ENCODE measurements around the gene SKIC3. TPM values are rescaled to one million over a fixed set of nuclear protein-coding genes. Genes with fewer than 3 reads are reported as not detected.

SKIC3 gene
- total RNA-seq = 10 to 100 TPM; 74.9 to 82.4 TPM
- 100 to 1,000 TPM in 2 of 6 donors, 10 to 100 TPM in 4; 89.8 to 116 (median 96.2) TPM for polyA plus RNA-seq (ENCODE audit: insufficient read length in 6 of 6)
- long read RNA-seq, donor 1, partial matches to known transcripts = 7 of 8 reads
- long read RNA-seq, donor 1, other reads (novel, unspliced or antisense) = 0 of 8 reads
- long read RNA-seq, donor 2, partial matches to known transcripts = 28 of 30 reads
- long read RNA-seq, donor 2, other reads (novel, unspliced or antisense) = 0 of 30 reads
- long read RNA-seq, donor 3, full-length matches to known transcripts = 3 of 3 reads
- long read RNA-seq, donor 3, partial matches to known transcripts = 0 of 3 reads
- long read RNA-seq, donor 3, other reads (novel, unspliced or antisense) = 0 of 3 reads
- long read RNA-seq, donor 4, partial matches to known transcripts = 17 of 20 reads
- long read RNA-seq, donor 4, other reads (novel, unspliced or antisense) = 3 of 20 reads
- long read RNA-seq, donor 5, full-length matches to known transcripts = 2 of 12 reads
- long read RNA-seq, donor 5, partial matches to known transcripts = 10 of 12 reads
- long read RNA-seq, donor 5, other reads (novel, unspliced or antisense) = 0 of 12 reads
- long read RNA-seq, donor 6, full-length matches to known transcripts = 3 of 3 reads
- long read RNA-seq, donor 6, partial matches to known transcripts = 0 of 3 reads
- long read RNA-seq, donor 6, other reads (novel, unspliced or antisense) = 0 of 3 reads
- long read RNA-seq, donor 7, full-length matches to known transcripts = 3 of 13 reads
- long read RNA-seq, donor 7, partial matches to known transcripts = 10 of 13 reads
- long read RNA-seq, donor 7, other reads (novel, unspliced or antisense) = 0 of 13 reads
- long read RNA-seq, donor 8, partial matches to known transcripts = 5 of 5 reads
- long read RNA-seq, donor 8, other reads (novel, unspliced or antisense) = 0 of 5 reads
- long read RNA-seq, donor 9 = 0 reads
- long read RNA-seq, donor 10, partial matches to known transcripts = 6 of 8 reads
- long read RNA-seq, donor 10, other reads (novel, unspliced or antisense) = 2 of 8 reads
- long read RNA-seq, donor 11, full-length matches to known transcripts = 3 of 14 reads
- long read RNA-seq, donor 11, partial matches to known transcripts = 11 of 14 reads
- long read RNA-seq, donor 11, other reads (novel, unspliced or antisense) = 0 of 14 reads
- long read RNA-seq, donor 12, full-length matches to known transcripts = 2 of 7 reads
- long read RNA-seq, donor 12, partial matches to known transcripts = 5 of 7 reads
- long read RNA-seq, donor 12, other reads (novel, unspliced or antisense) = 0 of 7 reads

- H3K4me1 ChIP-seq = peaks cover 7 to 53% of the 10 kb centered on the region in 2 donors
- H3K9me3 ChIP-seq = no peaks in the 10 kb centered on the region
- H3K36me3 ChIP-seq = peaks cover 0 to 3% of the 10 kb centered on the region in 2 donors
- ATAC-seq (peak; percentile 93), DNase-seq (peak; percentile 92 to 99 (median 96))
- TF ChIP-seq, protein P1, sequence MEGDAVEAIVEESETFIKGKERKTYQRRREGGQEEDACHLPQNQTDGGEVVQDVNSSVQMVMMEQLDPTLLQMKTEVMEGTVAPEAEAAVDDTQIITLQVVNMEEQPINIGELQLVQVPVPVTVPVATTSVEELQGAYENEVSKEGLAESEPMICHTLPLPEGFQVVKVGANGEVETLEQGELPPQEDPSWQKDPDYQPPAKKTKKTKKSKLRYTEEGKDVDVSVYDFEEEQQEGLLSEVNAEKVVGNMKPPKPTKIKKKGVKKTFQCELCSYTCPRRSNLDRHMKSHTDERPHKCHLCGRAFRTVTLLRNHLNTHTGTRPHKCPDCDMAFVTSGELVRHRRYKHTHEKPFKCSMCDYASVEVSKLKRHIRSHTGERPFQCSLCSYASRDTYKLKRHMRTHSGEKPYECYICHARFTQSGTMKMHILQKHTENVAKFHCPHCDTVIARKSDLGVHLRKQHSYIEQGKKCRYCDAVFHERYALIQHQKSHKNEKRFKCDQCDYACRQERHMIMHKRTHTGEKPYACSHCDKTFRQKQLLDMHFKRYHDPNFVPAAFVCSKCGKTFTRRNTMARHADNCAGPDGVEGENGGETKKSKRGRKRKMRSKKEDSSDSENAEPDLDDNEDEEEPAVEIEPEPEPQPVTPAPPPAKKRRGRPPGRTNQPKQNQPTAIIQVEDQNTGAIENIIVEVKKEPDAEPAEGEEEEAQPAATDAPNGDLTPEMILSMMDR (IDR thresholded peaks at IDR 0.05) = peak in 1 of 2 donors; percentile 31
- H3K4me3 ChIP-seq = peak within 1 kb of the TSS; percentile 62 to 66
- no peaks in the 10 kb centered on the region for H3K27me3 ChIP-seq
- H3K27ac ChIP-seq = peak within 1 kb of the TSS; percentile 86 to 88
- intact Hi-C loops (cut with DNase I) = no loop called here
Observed at GRCh38 chr5:95554647-95555548, at the start of gene SKIC3, which contains the start of gene ARSK. SKIC3 (minus strand) TSS chr5:95554977; CDS start chr5:95547150, 7,827 bp downstream. ARSK (plus strand) TSS chr5:95555101; CDS start chr5:95555279, 178 bp downstream.

DNA sequence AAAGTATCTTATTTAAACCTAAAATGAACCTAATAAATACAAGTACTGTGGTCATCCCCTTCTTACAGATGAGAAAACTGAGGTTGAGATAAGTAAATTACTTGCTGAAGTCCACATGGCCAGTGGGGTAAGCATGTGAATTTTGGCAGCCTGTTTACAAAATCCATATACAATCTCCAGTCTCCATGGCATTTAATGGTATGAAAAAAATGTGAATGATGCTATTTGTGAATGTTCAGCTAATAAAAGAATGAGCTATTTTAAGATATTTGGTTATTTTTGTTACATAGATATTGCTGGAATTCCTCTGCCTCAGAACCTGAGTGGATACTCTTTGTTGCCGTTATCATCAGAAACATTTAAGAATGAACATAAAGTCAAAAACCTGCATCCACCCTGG is 45.8 kb upstream of the SKIC3 start:
- Histone ChIP-seq H3K36me3 (no peaks in the 10 kb centered on the region), H3K27me3 (no peaks in the 10 kb centered on the region), H3K4me1 (no peaks in the 10 kb centered on the region), H3K27ac (no peak overlapping the region), H3K4me3 (no peak overlapping the region), H3K9me3 (no peaks in the 10 kb centered on the region)
- intact Hi-C loops (cut with DNase I) = no loop called here
- ATAC-seq (no peak), DNase-seq (no peak)
- TF ChIP-seq, protein P1 (IDR thresholded peaks at IDR 0.05) = no peak

DNA sequence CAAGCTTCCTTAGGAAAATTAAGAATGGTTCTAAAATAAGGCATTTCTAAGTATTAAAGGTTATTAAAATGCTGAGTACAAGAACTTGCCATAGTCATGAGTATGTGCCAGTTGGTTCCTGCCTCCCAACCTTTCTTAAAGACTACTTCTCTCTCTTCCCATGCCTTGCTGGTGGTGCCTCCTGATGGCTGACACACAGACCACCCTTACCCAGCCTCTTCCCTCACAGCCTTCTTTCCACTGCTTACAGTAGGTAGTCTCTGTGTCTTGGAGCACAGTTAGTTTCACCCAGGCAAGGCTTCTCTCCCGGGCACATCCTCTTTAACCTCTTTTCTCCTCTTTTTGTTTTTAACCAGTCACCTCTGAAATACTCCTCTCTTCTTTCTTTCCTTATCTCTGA is 44.5 kb upstream of the SKIC3 start:
- intact Hi-C loops (cut with DNase I) = no loop called here
- Histone ChIP-seq H3K27me3 (no peaks in the 10 kb centered on the region), H3K36me3 (no peaks in the 10 kb centered on the region), H3K4me1 (no peaks in the 10 kb centered on the region), H3K4me3 (no peak overlapping the region), H3K27ac (no peak overlapping the region), H3K9me3 (no peaks in the 10 kb centered on the region)
- TF ChIP-seq, protein P1 (IDR thresholded peaks at IDR 0.05) = no peak
- DNase-seq = no peak
- ATAC-seq = no peak

DNA sequence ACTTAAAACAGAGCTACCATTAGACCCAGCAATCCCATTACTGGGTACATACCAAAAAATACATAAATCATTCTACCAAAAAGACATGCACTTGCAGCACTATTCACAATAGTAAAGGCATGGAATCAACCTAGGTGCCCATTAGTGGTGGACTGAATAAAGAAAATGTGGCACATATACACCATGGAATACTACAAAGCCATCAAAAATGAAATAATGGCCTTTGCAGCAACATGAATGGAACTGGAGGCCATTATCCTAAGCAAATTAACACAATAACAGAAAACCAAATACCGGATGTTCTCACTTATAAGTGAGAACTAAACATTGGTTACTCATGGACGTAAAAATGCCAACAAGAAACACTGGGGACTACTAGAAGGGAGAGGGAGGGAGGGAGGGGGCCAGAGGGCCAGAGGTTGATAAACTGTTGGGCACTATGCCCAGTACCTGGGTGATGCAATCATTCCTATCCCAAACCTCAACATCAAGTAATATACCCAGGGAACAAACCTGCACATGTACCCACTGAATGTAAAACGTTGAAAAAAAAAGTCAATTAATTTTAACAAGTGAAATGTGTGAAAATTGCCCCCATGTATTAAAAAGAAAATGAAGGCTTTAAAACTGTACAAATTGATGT is 40.6 kb upstream of the SKIC3 start:
- Histone ChIP-seq H3K4me1 (no peaks in the 10 kb centered on the region), H3K9me3 (no peaks in the 10 kb centered on the region), H3K27ac (no peak overlapping the region), H3K36me3 (no peaks in the 10 kb centered on the region), H3K4me3 (no peak overlapping the region), H3K27me3 (no peaks in the 10 kb centered on the region)
- ATAC-seq = no peak
- intact Hi-C loops (cut with DNase I) = no loop called here
- TF ChIP-seq, protein P1 (IDR thresholded peaks at IDR 0.05) = no peak
- DNase-seq = no peak
